ENCODE measurements around the gene CCR6.

GRCh38 chr6:167079853-167080297, 43.0 kb upstream of the CCR6 start:
- no peak for TF ChIP-seq CTCF (IDR thresholded peaks at IDR 0.05)
- no peak for TF ChIP-seq POLR2AphosphoS5 (IDR thresholded peaks at IDR 0.05; ENCODE audit: low read depth, low read length)
- TF ChIP-seq TCF7L2 (IDR thresholded peaks at IDR 0.05; ENCODE audit: low read depth, low read length): no peak
- no peak for TF ChIP-seq SIN3A (IDR thresholded peaks at IDR 0.05; ENCODE audit: borderline replicate concordance, insufficient read depth, low read depth, low read length)
